Measurements from ENCODE around the gene COL19A1.

Gene COL19A1

DNA sequence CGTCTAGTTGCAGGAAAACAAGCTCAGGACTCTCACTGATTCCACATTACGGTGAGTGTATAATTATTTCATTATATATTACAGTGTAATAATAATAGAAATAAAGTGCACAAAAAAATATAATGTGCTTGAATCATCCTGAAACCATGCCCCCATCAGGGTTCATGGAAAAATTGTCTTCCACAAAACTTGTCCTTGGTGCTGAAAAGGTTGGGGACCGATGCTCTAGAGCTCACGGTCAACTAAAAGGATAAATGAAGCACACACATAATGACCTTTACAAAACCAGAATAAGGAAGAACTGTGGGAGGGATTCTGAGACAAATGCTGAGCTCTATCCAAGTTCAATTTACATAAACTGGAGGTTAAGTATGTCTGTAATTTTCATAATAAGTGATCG is 194.3 kb downstream of the COL19A1 start:
- no peak for DNase-seq (ENCODE audit: low spot score)

DNA sequence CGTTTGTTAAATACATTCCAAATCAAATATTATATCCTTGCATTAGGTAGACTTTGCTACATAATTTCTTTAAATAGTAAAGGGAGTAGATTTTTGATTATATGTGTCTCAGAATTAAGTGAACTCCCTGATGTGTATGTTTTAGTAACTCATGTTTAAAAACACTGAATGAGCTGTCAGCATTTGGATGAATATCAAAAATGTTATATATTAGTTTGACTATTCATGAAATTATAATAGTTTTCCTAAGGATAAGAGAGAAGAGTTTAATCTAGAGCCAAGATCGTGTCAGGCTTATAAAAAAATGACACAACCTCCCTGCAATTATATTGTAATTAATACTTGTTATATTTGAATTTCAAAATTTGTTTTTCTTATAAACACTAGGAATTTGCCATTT is 195.2 kb downstream of the COL19A1 start:
- no peak for DNase-seq (ENCODE audit: low spot score)

DNA sequence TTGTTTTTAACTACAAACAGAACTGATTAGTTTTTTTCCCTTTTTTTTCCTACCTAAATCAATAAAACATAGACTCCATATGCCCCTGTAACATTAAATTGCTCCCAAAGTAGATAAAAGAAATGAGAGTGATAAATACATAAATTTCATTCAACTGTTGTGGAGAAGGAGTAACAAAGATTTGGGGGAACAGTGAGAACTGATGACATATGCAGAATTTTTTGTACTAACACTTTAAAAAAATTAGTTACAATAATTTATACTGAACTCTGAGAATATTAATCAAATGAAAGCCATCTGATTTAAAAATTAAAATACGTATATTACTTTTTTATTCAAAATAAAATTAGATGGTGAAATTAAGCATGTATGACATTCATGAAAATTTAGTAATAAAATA is 195.7 kb downstream of the COL19A1 start:
- no peak for DNase-seq (ENCODE audit: low spot score)

DNA sequence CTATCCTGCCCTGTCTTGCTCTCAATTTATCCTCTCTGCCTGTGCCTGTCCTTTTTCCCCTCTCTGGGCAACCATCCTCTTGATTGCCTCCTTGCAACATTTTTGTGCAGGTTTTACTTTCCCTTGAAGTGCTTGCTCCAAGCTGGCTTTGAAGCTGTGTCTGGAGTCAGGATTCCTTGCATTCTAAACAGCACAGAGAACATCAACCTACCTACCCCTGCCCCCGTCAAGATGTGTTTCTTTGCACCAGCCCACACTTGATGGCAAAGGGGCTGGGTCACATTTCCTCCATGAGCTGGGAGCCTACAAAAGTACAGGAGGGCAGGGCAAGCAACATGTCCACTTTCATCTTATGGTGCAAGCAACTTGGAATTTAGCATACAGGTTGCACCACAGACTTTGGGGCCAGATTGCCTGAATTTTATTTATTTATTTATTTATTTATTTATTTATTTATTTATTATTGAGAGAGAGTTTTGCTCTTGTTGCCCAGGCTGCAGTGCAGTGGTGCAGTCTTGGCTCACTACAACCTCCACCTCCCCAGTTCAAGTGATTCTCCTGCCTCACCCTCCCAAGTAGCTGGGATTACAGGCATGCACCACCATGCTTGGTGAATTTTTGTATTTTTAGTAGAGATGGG is 206.3 kb downstream of the COL19A1 start:
- DNase-seq (ENCODE audit: low spot score), result no peak

DNA sequence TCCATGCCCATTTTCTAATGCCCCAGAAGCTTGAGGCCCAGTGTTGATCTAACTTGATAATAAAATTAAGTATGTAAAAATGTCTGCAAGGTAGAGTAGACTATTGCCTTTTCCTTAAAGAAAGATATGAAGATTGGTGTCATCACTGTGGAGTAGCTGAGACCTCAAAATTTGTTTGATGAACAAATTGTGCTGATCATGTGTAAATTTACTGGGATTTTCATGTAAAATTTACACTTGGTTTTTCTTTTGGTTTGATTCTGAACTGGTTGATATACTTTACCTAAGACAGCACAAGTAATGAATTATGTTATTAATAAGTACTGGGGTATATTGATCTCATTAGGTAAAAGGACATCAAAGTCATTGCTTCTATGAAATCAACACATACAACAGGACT is 207.3 kb downstream of the COL19A1 start:
- no peak for DNase-seq (ENCODE audit: low spot score)

DNA sequence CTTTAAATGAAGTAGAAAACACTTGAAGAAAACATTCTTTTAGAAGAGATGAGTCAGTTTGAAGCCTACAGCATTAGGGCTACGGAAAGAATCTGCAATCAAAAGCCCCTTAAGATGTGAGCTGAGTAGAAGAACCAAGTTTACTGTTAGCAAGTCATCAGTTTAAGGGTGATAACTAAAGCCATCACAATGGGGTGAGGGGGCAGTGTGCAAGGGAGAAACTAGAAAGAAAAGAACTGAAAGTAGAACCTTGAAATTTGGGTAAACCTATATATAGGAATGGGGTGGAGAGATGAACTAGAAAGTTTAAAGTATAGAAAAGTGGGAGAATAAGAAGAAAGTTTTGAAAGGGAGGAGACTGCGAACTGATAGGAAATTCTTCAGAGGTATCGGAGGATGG is 212.9 kb downstream of the COL19A1 start:
- no peak for DNase-seq (ENCODE audit: low spot score)

DNA sequence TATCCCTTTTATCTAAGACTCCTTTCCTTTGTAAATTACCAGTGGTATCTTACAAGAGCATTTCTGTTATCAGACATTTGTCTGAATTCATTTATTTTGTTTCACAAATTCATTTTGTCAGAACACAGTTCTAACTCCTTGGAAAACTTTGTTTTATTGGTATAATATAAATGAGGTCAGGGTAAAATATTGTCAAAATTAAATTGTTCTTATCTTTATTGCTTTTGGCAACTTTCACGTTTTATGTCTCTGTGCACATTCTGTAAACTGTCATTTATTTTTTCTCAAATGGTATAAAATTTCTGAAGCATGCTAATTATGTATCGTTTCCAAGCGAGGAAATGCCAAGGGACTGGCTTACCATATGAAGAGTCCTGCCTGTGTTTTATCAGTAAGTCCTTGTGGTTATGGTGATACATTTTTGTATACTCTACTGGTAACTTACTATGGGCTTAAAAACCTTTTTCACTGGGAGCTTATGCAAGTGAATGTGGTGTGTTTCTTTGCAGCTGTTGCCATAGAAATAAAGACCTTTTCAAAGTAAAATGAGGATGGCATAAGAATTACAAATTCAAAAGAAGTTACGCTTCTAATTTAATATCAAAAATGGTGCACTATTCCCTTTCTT is 214.2 kb downstream of the COL19A1 start:
- no peak for DNase-seq (ENCODE audit: low spot score)

DNA sequence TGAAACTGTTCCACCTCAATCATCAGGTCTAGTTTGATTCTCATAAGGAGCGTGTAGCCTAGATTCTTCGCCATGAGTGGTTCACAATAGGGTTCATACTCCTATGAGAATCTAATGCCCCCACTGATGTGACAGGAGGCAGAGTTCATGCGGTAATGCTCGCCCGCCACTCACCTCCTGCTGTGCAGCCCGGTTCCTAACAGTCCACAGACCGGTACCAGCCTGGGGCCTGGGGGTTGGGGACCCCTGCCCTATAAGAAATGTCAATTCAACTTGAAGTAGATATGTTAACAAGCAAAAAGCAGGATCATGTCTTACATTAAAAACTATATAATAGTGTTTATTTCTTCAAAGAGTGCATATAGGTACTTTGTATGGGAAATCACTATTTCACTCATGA is 216.5 kb downstream of the COL19A1 start:
- DNase-seq (ENCODE audit: low spot score), result no peak

DNA sequence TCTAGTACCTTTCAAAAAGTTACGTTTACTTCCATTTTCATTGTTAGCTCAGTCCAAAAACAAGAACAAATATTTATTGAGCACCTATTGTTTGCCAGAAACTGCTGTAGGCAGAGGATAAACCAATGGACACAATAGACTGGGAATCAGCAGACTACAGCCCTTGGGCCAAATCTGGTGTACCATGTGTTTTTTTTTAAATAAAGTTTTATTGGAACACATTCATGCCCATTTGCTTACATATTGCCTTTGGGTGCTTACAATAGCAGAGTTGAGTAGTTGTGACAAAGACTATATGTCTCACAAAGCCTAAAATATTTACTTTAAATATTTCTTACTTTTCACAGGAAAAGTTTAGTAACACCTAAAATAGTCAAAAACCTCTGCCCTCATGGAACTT is 220.4 kb downstream of the COL19A1 start:
- DNase-seq (ENCODE audit: low spot score), result no peak

DNA sequence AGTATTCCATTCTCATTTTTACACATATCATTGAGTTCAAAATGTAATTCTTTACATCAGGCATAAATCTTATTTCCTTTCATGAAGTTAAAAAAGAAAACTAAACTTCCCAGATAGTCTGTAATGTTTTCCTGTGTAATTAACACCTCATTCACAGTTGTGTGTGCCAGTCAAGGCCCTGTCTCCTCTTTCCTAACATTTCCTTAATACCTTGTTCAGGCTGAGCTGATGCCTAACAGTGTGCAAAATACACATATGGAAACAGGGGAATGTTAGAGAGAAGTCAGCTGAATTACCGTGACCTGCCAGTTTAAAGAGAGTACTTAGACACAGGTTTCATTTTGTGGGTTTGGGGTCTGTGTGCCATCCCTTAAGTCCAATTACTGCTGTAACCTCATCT is 227.8 kb downstream of the COL19A1 start:
- DNase-seq (ENCODE audit: low spot score), result no peak

DNA sequence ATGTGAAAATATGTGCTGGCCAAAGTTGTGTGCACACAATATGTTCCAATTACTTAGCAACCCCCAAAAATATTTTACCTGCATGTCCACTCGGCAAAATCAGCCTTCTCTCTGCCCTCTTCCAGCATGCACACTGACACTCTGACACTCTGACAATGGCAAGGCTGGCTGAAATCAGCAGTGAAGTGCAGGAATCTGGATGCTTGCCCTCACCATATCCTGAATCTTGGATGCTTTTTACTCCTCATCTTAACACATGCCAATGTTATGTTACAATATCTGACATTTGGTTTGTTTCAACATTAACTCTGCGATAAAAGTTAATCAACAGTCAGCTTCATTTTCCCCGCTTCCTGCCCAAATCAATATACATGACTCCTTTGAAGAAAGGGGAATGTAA is 233.4 kb downstream of the COL19A1 start:
- DNase-seq (ENCODE audit: low spot score), result no peak

DNA sequence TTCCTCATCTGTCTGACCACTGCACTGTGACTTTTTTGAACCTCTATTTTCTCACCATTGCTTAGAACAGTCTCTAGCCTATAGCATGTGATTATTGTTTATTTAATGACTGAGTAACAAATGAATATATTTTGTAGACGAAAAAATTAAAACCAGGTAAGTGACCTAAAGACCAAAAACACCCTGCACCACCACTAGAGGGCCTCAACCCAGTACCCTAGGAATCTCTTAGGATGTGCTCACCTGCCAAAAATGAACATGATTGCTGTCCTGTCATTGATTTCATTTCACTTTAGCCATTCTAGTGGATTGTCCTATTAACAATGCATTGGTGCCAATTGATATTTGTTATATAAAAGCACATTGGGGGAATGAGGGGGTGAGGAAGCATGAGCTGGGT is 237.4 kb downstream of the COL19A1 start:
- no peak for DNase-seq (ENCODE audit: low spot score)

DNA sequence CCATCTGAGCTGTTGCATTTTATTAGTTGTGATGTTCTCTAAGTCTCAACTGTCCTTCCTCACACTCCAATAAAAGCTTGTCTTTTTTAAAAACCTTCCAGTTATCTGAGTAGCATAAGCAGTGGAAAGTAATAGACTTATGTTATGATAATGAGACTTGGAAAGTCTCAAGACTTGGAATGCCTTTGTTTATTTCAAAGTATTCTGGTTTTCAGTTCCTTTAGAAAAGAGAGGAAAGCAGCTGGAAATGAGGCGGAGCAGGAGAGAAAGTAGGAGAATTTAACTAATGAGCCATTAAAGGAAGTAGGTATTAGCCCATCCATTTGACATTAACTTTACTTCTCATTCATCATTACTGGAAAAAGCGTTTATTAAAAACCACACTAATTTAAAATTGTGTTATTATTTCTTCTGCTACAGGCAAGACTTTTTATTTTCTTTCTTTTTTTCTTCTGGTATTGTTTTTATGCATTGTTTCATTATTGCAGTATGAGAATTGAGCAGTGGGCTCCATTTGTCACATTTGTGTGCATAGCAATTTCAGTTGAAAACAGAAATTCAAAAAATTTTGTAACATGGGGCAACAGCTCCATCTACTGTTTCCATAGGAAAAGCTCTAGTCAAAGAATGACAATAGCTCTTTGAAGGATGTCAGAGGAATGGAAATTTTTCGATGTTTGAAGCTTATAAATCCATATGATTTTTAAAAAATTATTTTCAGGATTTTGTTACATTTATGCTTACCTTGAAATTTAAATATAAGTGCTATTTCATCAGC is 241.7 kb downstream of the COL19A1 start:
- DNase-seq (ENCODE audit: low spot score), result no peak

DNA sequence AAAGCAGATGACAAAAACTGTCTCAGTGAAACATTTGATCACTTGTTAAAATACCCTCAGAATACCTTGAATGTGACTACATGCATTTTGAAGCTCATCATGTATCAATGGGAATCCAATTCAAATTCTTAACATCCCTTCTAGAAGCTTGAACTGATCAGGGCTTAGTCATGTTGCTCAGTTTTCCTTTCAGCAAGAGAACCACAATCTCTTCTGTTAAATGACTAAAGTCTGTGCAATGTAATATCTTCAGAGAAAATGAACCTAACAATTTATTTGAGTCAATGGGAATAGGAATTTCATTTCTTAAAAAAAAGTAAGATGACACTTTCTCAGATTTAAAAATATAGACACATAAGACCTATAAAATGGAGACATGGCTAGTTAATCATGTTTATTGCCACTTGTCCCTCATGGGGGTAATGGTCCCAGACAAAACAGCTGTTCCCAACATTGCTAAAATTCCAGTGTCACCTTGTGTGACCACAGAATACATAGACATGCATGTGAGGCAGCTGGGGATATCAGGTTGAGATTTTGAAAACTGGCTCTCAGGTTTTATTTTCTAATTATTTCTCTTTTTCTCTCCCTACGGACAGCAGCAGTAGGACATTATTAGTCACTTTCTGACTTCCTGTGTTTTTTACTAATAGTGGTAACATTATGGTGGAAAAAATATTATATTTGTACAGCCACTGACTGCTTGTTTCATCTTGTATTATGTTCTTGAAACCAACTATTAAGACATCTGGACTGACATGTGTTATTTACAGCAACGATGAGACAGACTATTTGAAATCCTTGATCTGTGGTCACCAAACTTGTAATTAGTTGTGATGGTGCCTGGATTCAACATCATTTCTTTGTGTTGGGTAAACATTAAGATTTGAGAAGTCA is 244.0 kb downstream of the COL19A1 start:
- DNase-seq (ENCODE audit: low spot score), result no peak

DNA sequence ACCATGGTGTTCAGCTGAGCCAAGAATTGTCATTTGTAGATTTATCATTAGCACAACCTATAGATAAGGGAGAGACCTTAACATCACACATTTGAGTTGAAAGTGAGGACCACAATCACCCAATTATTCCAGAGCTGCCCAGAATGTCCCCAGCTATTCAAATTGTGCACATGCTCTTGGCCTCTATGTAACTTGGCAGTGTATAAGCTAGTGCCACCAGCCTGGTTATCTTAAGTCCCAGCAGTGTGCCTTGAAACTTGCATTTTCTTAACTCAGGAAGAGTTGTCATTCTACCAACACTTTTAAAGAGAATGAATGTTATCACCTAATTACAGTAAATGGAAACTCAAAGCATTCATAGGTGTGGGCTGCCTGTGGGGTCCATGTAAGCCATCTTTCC is 245.4 kb downstream of the COL19A1 start:
- DNase-seq (ENCODE audit: low spot score), result no peak

DNA sequence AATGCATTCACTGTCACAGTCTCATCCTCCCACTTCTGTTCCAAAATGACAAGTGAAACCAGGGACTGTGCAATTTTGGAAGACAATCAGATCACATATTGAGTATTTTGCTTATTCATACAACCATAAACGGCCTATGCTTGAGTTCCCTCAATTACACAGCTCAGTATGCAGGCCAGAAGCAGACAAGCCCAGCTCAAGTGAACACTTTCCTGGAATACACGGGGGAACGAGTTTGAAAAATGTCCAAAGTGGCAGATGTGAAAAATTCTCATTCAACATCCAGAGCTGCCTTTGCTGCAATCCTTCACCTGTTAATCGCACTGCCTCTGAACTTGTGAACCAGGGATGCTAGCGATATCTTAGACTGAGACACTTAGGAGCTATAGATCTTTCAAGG is 246.4 kb downstream of the COL19A1 start:
- no peak for DNase-seq (ENCODE audit: low spot score)

DNA sequence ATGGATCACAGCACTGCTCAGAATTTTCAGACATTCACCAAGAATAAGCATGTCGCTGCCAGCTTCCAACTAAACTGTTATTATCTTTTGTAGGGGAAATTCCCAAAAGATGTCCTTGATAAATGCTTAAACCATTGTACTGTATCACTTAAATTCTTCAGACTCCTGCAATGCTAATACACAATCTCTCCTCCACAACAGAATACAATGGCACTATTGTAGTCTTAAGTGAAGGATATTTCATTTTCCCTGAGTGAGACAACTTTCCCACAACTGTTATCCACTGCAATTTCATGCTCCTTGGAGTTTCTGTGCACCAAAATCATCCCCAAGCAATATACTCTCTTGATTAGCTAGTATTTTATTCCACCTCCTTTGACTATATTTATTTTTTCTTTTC is 246.8 kb downstream of the COL19A1 start:
- DNase-seq (ENCODE audit: low spot score), result no peak

DNA sequence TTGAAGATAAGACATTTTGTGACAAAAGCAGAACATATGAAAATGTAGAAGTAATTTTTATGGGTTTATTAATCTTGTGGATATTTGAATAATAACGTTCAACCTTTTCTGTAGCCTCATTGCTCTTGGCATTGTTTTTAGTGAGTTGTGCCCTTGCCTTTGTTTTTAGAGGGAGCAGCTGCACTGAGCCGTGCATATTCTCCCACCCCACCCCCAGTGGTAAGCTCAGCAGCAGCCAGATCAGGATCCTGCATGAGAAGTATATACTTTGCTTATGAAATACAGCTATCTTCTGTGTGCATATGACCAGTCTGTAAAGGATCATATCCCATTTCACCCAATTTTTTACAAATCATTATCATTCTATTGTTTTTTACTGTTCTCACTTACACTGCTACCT is 252.3 kb downstream of the COL19A1 start:
- DNase-seq (ENCODE audit: low spot score), result no peak

DNA sequence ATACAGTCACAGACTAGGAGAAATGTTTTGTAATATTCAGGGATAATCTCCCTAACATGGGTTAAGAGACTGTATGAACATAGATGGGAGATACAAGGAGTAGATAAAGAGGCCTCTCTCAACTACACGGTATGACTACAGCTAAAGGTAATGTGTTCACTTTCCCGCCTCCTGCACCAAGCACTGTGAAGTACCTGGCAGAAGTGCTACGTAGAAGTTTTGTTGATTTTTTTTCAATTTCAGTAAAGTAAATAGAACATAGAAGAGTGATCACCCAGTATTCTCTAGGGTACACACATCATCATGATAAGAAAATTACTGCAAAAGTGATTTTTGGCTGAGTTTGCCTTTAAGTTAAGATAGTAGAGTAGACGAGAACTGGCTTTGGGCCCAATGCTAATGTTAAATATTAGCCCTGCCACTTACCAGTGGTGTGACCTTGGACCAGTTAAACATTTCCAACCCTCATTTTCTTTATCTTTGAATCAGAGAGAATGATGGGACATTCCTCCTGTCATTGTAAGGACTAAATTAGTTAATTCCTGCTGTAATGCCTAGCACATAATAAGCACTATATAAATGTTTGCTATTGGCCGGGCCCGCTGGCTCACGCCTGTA is 253.0 kb downstream of the COL19A1 start:
- peak; percentile 7 for DNase-seq (ENCODE audit: low spot score)

DNA sequence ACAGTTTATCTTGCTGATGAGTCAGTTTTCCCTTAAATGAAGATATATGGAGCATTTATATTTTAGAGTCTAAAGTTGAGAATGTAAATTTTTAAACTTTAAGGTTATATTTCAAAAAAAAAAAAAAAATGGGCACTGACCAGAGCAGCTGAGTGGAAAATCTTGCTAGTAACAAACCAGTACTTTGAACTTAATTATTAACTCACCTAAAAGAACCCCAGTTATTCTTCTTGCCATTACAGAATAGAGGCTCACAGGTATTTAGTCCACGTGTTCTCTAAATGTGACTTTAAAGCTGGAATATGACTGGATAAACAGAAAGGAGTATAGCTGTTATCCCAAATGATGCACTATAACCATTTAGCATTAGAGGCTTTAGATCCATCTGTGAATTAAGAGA is 258.1 kb downstream of the COL19A1 start:
- DNase-seq (ENCODE audit: low spot score), result no peak

DNA sequence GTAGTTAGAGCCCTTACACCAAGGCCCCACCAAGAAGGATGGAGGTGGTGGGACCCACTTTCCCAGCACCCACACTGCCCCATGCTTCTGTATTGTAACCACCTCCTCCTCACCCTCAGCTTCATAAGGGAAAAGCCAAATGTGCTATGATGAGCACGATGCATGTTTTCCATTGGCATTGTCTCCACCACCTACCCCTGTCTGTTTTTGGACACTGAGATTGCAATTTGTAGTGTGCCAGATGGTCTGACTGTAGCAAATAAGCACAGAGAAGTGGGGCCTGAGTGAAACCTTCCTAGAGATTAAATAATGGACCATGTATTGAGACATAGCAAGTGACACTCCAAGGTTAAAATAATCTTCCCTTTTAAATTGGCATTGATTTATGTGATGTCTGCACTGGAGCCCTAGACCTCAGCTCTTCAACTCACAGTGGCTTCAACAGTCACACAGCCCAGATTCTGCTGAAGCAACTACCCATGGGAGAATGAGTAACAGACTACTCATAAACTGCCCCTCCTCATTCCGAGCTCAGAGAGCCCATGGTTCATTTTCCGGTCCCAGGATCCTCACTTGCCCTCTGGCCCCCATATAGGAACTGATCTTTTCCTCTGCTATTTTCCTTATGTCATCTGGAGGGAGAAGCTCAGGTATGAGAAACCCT is 258.7 kb downstream of the COL19A1 start:
- peak; percentile 8 for DNase-seq (ENCODE audit: low spot score)

DNA sequence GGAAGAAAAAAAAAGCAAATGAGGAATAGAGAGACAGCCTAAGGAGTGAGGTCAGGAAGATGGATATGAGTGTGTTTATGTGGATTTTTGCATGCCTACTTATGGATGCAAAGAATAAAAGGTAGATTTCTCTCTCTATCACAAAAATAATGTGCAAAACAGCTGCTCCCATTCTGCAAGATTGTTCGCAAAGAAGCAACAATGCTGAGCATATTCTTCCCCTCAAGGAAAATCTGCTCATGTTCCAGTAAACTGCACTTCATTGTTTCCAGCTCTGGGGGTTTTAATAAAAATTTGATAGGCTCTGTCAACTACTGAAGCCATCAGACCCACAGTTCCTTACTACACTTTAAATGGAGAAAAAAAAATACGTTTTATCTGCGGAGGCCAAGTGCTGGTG is 259.2 kb downstream of the COL19A1 start:
- DNase-seq (ENCODE audit: low spot score), result no peak

Measured in HuH-7.5 (cell line).